Body of pancreas (tissue), 4 donors: ENCODE data around the gene NINL. TPM values are rescaled to one million over a fixed set of nuclear protein-coding genes. Genes with fewer than 3 reads are reported as not detected.

Experiments
- ATAC-seq: fragments of 150-250 bp; one replicate; pipeline ENCODE4 v1.9.1; 2016
- DNase-seq, 4 donors: peaks; one replicate each; pipeline ENCODE4 v3.0.0-alpha.2; 2019
- H3K27ac ChIP-seq, 4 donors: fragments of 200-600 bp; sonication (generic); 1 replicate in 3 of 4; 2 replicates in 1 of 4; pipeline versions ENCODE4 v1.5.1 to v1.6.1; 2016 to 2019; ENCODE audit warnings: mild to moderate bottlenecking in 1 of 4, mixed read lengths in 1 of 4, moderate library complexity in 1 of 4
- H3K27me3 ChIP-seq, 2 donors: fragments of 200-600 bp; sonication (generic); one replicate each; pipeline ENCODE4 v1.6.0; 2016; ENCODE audit warnings: mild to moderate bottlenecking in 1 of 2
- H3K36me3 ChIP-seq, 2 donors: fragments of 200-600 bp; sonication (generic); replicated peaks in 1 of 2; 2 replicates each; pipeline ENCODE4 v1.5.1; 2016; ENCODE audit warnings: low read depth in 2 of 2; ENCODE audit not compliant: insufficient read depth in 1 of 2
- H3K4me1 ChIP-seq: fragments of 200-600 bp; sonication (generic); one replicate; pipeline ENCODE4 v1.6.0; 2016
- H3K4me3 ChIP-seq, 2 donors: fragments of 200-600 bp; sonication (generic); 1 replicate in 1 of 2; 2 replicates in 1 of 2; pipeline ENCODE4 v1.5.1; 2016 to 2019
- H3K9me3 ChIP-seq, 3 donors: fragments of 200-600 bp; sonication (generic); 1 replicate in 2 of 3; 2 replicates in 1 of 3; pipeline ENCODE4 v1.5.1; 2016
- POLR2A ChIP-seq, 3 donors: fragments of 450-650 bp; IDR thresholded peaks; one replicate each; pipeline ENCODE4 v1.6.1; 2016; ENCODE audit warnings: antibody characterized with exemption in 3 of 3, mild to moderate bottlenecking in 2 of 3
- WGBS, 2 donors: methylation state at CpG; one replicate each; pipeline ENCODE4 v1.1.5; 2017; 5-methylcytosine and 5-hydroxymethylcytosine counted together
- intact Hi-C: fragments of 100-400 bp; cut with DNase I; formaldehyde crosslinking; loops from one replicate; pipeline ENCODE4 v1.15.1; 2023
- total RNA-seq, 2 donors: library from RNA; depleted of rRNA; stranded (reverse); fragments of >200 nt; gene quantifications; one replicate each; pipeline ENCODE4 v1.1.0, GENCODE V29; 2016
- TF ChIP-seq, protein P1 (sequence below), 7 experiments: fragments of 450-650 bp in 4 of 7; fragments of 200-600 bp in 3 of 7; sonication (generic) in 3 of 7; IDR thresholded peaks; one replicate each; pipeline ENCODE4 v1.5.1; 2016 to 2019; ENCODE audit warnings: antibody characterized with exemption in 7 of 7

NINL gene
- total RNA-seq, 2 donors from 2014 or later: 6.7 to 34.9 TPM

GRCh38 chr20:25500880-25501351 is 84.4 kb downstream of the NINL start:
- ATAC-seq (no peak), DNase-seq (no peak)
- intact Hi-C loops: no loop called here
- WGBS, 2 donors: 87 to 91% methylated on average over 11 to 13 of the region's 13 CpGs
- Histone ChIP-seq H3K27ac (no peak overlapping the region), H3K4me3 (no peak overlapping the region), H3K27me3 (no peaks in the 10 kb centered on the region), H3K36me3 (peaks cover 0 to 3% of the 10 kb centered on the region in 2 donors), H3K4me1 (no peaks in the 10 kb centered on the region), H3K9me3 (no peaks in the 10 kb centered on the region)
- TF ChIP-seq, protein P1, sequence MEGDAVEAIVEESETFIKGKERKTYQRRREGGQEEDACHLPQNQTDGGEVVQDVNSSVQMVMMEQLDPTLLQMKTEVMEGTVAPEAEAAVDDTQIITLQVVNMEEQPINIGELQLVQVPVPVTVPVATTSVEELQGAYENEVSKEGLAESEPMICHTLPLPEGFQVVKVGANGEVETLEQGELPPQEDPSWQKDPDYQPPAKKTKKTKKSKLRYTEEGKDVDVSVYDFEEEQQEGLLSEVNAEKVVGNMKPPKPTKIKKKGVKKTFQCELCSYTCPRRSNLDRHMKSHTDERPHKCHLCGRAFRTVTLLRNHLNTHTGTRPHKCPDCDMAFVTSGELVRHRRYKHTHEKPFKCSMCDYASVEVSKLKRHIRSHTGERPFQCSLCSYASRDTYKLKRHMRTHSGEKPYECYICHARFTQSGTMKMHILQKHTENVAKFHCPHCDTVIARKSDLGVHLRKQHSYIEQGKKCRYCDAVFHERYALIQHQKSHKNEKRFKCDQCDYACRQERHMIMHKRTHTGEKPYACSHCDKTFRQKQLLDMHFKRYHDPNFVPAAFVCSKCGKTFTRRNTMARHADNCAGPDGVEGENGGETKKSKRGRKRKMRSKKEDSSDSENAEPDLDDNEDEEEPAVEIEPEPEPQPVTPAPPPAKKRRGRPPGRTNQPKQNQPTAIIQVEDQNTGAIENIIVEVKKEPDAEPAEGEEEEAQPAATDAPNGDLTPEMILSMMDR (IDR thresholded peaks at IDR 0.05): no peak
- TF ChIP-seq POLR2A (IDR thresholded peaks at IDR 0.05): no peak

DNA sequence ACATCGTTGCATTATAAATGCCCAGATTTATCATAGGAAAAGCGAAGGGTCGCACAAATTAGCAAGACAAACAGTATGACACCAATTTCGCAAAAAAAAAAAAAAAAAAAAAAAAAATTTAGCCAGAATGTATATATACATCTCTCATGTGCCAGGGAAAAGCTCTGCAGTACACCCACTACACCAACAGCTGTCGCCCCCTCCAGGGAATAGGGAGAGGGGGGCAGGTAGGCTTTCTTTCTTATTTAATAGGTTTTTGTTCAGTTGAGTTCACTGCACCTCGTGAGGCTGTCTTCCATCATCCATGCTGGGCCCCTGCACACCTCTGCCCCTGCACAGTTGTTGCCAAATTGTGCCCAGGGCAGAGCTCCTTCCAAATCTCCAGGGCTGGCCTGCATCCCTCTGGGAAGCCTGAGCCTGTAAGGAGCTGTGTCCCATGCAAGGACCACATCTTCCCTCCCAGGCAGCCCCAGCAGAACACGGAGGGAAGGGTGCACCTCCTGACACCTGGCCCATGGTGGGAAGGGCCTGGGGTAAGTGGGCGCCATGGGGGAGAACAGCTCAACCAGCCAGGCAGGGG is 85.4 kb downstream of the NINL start:
- DNase-seq: no peak

DNA sequence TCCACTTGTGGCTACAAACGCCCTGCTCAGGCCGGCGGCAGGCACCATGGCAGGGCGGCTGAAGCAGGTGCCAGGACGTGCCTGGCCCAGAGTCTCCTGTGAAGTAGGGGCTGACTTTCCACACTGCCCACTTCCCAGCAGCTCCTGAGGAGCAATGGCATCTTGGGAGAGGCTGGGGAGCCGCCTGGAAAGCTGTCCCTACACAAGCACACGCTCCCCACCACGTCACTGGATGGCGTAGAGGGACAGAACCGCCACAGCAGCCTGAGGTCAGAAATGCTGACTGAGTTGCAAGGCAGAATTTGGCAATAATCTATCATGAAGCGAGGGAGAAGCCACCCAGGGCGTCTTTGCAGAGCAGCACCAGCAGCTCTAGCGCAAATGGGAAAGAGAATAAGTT is 86.3 kb downstream of the NINL start:
- no peak for DNase-seq
- H3K4me3 ChIP-seq: no peak overlapping the region
- 89 to 92% methylated on average over 10 to 13 of the region's 13 CpGs for WGBS, 2 donors
- no peak overlapping the region for H3K27ac ChIP-seq
- intact Hi-C loops: no loop called here
- no peak for ATAC-seq
- H3K9me3 ChIP-seq: no peaks in the 10 kb centered on the region
- no peaks in the 10 kb centered on the region for H3K4me1 ChIP-seq
- H3K36me3 ChIP-seq: peaks cover 0 to 3% of the 10 kb centered on the region in 2 donors
- no peaks in the 10 kb centered on the region for H3K27me3 ChIP-seq
- TF ChIP-seq, protein P1 (IDR thresholded peaks at IDR 0.05): no peak
- no peak for TF ChIP-seq POLR2A (IDR thresholded peaks at IDR 0.05)

More for the DNA sequence above, 85.4 kb downstream of the NINL start:
- H3K4me3 ChIP-seq: no peak overlapping the region
- WGBS, 2 donors: 82 to 90% methylated on average over 6 to 8 of the region's 8 CpGs
- no peaks in the 10 kb centered on the region for H3K9me3 ChIP-seq
- intact Hi-C loops: no loop called here
- ATAC-seq: no peak
- peaks cover 0 to 3% of the 10 kb centered on the region in 2 donors for H3K36me3 ChIP-seq
- TF ChIP-seq POLR2A (IDR thresholded peaks at IDR 0.05): no peak
- TF ChIP-seq, protein P1 (IDR thresholded peaks at IDR 0.05): no peak
- no peak overlapping the region for H3K27ac ChIP-seq
- no peaks in the 10 kb centered on the region for H3K4me1 ChIP-seq
- H3K27me3 ChIP-seq: no peaks in the 10 kb centered on the region

- TF ChIP-seq POLR2A (IDR thresholded peaks at IDR 0.05): no peak
- TF ChIP-seq, protein P1 (IDR thresholded peaks at IDR 0.05): no peak
- intact Hi-C loops: no loop called here
- DNase-seq (no peak), ATAC-seq (no peak)
- H3K4me1 ChIP-seq: no peaks in the 10 kb centered on the region
- no peak overlapping the region for H3K27ac ChIP-seq
- H3K36me3 ChIP-seq: no peaks in the 10 kb centered on the region
- no peaks in the 10 kb centered on the region for H3K9me3 ChIP-seq
- no peaks in the 10 kb centered on the region for H3K27me3 ChIP-seq
- WGBS, 2 donors: 90 to 95% methylated on average over 4 to 6 of the region's 6 CpGs
- no peak overlapping the region for H3K4me3 ChIP-seq
Observed at GRCh38 chr20:25498280-25498606, 87.1 kb downstream of the NINL start.
